Thyroid gland (tissue), 4 donors: ENCODE results near the gene TCAP.

Experiments used
- POLR2A ChIP-seq, 2 donors: fragments of 450-650 bp; IDR thresholded peaks; one replicate each; pipeline ENCODE4 v1.6.1; 2017; ENCODE audit warnings: antibody characterized with exemption in 2 of 2, mild to moderate bottlenecking in 2 of 2, moderate library complexity in 1 of 2
- TF ChIP-seq, protein P1 (sequence below), 6 experiments: fragments of 200-600 bp in 3 of 6; fragments of 450-650 bp in 3 of 6; sonication (generic) in 3 of 6; IDR thresholded peaks; one replicate each; pipeline ENCODE4 v1.5.1; 2016 to 2019; ENCODE audit warnings: antibody characterized with exemption in 6 of 6, mild to moderate bottlenecking in 2 of 6, inconsistent platforms in 1 of 6, moderate library complexity in 1 of 6

DNA sequence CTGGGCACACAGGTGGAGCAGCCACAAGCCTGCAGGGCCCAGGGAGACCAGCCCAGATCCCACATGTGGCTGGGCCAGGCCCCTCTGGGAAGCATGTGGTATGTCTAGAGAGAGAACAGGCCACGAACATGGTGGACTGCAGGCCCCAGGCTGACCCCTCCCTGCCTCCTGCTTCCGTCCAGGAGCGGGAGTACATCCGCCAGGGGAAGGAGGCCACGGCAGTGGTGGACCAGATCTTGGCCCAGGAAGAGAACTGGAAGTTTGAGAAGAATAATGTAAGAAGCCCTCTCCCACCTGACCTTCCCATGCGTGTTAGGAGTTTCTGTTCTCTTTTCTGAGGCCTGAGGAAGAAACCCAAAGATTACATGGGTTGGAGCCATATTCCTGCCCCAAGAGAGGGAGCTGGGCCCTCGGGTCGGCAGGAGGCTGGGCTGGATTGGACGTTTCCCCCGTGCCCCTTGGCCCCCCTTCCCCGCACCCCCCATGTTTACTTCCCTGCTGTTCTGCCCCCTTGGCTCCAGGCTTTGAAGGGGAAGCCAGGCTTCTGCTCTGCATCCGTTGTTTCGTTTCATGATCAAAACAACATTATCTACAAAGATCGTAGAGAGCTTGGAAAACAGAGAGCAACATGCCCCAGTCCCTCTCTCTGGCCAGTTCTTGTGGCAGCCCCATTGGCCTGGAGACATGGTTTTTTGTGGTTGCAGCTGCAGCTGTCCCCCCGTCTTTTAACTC lies 5.7 kb upstream of the TCAP start:
- no peak for TF ChIP-seq POLR2A (IDR thresholded peaks at IDR 0.05)
- TF ChIP-seq, protein P1, sequence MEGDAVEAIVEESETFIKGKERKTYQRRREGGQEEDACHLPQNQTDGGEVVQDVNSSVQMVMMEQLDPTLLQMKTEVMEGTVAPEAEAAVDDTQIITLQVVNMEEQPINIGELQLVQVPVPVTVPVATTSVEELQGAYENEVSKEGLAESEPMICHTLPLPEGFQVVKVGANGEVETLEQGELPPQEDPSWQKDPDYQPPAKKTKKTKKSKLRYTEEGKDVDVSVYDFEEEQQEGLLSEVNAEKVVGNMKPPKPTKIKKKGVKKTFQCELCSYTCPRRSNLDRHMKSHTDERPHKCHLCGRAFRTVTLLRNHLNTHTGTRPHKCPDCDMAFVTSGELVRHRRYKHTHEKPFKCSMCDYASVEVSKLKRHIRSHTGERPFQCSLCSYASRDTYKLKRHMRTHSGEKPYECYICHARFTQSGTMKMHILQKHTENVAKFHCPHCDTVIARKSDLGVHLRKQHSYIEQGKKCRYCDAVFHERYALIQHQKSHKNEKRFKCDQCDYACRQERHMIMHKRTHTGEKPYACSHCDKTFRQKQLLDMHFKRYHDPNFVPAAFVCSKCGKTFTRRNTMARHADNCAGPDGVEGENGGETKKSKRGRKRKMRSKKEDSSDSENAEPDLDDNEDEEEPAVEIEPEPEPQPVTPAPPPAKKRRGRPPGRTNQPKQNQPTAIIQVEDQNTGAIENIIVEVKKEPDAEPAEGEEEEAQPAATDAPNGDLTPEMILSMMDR (IDR thresholded peaks at IDR 0.05): no peak
